ENCODE results near the gene CCDC122.

DNA sequence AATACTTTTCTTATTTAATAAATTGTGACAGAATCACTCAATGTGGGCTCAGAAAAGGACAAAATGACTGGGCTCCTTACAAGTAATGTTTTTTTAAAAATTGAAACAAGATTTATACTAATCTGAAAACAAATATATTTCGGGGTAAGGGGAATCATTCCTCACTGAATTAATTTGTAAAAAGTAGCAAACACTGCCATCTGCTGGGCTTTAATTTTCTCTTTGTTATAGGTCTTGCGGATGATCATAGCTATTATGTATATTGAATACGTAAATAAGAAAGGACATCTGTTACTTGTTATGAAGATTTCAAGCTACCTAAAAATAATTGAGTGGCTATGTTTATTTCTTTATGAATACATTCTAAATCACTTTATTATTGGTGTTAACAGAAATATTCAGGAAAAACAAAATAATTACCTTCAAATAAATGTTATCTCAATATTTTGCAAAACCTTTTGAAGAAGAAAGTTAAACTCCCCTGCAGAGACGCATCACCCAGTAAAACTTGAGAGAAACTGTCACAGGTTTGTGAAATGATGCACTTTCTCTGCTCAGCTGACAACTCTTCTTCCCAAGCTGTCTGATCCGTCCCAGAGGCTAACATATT is 75.0 kb downstream of the CCDC122 start:
- TF ChIP-seq, protein P1, sequence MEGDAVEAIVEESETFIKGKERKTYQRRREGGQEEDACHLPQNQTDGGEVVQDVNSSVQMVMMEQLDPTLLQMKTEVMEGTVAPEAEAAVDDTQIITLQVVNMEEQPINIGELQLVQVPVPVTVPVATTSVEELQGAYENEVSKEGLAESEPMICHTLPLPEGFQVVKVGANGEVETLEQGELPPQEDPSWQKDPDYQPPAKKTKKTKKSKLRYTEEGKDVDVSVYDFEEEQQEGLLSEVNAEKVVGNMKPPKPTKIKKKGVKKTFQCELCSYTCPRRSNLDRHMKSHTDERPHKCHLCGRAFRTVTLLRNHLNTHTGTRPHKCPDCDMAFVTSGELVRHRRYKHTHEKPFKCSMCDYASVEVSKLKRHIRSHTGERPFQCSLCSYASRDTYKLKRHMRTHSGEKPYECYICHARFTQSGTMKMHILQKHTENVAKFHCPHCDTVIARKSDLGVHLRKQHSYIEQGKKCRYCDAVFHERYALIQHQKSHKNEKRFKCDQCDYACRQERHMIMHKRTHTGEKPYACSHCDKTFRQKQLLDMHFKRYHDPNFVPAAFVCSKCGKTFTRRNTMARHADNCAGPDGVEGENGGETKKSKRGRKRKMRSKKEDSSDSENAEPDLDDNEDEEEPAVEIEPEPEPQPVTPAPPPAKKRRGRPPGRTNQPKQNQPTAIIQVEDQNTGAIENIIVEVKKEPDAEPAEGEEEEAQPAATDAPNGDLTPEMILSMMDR (IDR thresholded peaks at IDR 0.05) = peak; percentile 42 to 75 (median 56)
- no peak for TF ChIP-seq POLR2A (IDR thresholded peaks at IDR 0.05)
